Left renal pelvis (tissue), 4 donors: ENCODE data around the gene UNC93B1. TPM values are rescaled to one million over a fixed set of nuclear protein-coding genes. Genes with fewer than 3 reads are reported as not detected.

Experiments used
- DNase-seq, 4 donors: peaks; one replicate each; pipeline ENCODE4 v3.0.0-alpha.2; 2013; ENCODE audit warnings: low read depth in 4 of 4, low spot score in 3 of 4
- polyA plus RNA-seq, 4 donors: library from polyadenylated mRNA; unstranded; fragments of 120-200 nt; gene quantifications; one replicate each; pipeline ENCODE4 v1.2.1, GENCODE V29; 2013; ENCODE audit not compliant: insufficient read length in 4 of 4

The UNC93B1 gene, protein sequence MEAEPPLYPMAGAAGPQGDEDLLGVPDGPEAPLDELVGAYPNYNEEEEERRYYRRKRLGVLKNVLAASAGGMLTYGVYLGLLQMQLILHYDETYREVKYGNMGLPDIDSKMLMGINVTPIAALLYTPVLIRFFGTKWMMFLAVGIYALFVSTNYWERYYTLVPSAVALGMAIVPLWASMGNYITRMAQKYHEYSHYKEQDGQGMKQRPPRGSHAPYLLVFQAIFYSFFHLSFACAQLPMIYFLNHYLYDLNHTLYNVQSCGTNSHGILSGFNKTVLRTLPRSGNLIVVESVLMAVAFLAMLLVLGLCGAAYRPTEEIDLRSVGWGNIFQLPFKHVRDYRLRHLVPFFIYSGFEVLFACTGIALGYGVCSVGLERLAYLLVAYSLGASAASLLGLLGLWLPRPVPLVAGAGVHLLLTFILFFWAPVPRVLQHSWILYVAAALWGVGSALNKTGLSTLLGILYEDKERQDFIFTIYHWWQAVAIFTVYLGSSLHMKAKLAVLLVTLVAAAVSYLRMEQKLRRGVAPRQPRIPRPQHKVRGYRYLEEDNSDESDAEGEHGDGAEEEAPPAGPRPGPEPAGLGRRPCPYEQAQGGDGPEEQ
- polyA plus RNA-seq: 10 to 100 TPM in 2 of 4 donors, 1 to 10 TPM in 2; 7.9 to 15.2 (median 9.9) TPM

DNA sequence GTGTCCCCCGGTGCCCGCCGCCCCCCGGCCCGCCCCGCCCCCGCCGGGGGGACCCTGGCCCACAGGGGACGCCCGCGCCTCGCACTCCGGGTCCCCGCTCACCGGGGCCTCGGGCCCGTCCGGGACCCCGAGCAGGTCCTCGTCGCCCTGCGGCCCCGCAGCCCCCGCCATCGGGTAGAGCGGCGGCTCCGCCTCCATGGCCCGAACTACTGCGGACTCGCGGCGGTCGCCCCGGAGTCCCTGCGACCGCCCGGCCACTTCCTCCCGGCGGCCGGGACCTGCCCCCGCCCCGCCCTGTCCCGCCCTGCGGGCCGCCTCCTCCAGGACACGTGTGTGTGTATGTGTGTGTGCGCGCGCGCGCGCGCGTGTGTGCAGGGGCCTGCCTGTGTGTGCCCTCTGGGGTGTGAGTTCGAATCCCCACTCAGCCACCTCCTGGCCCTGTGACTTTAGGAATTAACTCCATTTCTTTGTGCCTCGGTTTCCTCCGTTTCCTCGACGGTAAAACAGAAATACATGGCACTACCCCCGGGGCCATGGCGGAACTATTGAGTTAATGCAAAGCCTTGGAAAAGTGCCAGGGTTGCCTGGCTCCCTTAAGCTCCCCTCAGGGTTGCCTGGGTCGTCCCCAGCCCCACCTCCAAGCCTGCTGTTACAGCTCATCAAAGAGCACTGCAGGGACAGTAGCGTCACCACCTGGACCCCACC lies at the start of gene UNC93B1:
UNC93B1 (minus strand) TSS at position 252 of the 705 bp plus-strand sequence; CDS start at position 198, 54 bp downstream.
- DNase-seq: peak in 2 of 4 donors; percentile 50

DNA sequence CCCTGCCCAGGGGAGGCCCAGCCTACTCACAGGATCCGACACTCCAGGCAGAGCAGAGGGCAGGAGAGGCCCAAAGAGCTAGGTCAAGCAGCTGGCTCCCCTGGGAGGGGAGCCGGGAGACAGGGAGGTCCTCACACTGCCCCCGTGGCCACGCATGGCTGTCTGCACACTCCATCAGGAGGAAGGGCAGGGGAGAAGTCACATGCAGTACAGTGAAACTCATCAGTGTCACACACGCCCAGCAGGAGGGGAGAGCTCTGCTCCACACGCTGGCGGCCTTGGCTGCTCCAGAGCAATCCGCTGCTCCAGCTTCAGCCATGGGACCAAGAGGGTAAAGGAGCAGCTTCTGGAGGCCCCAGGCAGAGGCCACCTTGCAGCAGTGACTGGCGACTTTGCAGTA lies 49.2 kb upstream of the UNC93B1 start:
- DNase-seq: no peak

DNA sequence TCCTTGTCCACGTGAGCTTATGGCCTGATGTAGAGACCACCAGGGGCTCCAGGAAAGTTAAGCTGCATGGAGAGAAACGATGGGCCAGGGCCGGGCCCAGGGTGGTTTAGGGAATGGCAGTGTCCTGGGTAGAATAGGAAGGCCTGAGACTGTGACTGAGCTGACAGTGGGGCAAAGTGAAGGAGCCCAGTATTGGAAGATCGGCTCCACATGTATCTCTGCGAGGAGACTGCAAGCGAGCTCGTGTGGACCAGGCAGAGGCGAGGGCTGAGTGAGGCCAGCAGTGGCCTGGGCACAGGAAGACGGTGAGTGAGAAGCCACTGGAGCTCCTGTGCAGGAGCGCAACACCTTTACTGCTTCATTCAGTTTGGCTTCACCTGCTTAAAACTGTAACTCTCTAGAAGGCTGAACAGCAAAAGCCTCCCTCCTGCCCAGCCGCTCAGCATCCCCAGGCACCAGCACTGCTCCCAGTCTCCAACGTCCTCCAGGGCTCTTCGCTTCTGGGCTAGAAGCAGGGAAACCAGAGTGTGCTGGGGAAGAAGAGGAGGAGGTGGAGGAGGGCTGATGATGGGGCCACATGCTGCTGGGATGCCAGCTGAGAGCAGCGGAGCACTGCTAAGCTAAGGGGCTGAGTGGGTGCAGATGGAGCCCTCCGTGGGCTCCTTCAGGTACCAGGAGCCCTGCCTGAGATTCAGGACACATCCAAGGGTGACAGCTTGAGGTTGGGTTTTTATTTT lies 48.4 kb upstream of the UNC93B1 start:
- no peak for DNase-seq

DNA sequence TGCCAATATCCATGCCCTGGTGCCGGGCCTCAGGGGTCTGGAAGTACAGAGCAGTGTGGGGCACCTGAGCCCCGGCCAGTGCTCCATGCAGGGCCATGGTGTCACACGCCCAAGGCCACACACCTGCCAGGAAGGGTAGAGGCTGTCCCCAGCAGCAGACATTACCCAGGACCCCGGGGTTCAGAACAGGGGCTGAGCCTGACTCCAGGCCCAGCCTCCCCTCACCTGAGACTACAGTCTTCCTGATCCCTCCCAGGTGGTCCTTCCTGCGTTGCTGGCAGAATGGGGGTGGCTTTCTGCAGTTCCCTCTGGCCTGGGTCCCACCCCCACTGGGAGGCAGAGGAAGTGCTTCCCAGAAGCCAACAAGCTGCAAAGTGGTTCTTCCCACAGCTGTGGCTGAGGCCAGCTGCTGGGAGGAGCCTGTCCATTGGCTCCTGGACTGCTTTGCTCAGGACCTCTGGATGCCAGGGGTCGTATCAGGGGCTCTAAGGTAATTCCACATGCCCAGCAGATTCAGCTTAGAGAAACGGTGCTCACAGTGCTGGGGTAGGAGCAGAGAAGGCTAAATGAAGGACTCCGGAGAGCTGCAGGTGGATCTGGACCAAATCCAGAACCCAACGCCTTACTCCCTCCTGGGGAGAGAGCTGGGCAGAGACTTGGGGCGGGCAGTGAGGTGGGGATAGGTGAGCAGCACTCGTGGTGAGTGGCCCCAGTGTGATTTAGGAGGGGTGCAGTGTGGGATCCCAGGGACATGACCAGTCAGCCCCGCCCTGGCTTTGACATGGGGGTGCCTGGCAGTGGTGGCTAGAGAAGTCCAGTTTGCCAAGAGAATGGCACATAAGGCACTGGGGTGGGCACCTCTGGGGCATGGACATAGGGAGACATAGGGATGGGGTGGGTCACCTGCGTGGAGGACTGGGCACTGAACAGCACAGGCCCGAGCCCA lies 47.6 kb upstream of the UNC93B1 start:
- DNase-seq: no peak

DNA sequence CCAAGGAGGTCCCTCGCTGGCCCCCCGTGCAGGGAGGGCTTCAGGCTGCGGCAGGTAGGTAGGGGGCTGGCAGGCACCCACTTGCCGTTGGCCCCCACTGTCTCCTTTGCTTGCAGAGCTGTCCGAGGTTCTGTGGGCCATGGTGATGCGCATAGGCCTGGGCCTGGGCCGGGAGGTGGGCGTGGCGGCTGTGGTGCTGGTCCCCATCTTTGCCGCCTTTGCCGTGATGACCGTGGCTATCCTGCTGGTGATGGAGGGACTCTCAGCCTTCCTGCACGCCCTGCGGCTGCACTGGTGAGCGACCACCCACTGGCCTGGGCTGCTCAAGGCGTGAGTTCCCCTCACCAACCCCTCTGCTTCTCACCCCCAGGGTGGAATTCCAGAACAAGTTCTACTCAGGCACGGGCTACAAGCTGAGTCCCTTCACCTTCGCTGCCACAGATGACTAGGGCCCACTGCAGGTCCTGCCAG lies 46.5 kb upstream of the UNC93B1 start:
- no peak for DNase-seq

DNA sequence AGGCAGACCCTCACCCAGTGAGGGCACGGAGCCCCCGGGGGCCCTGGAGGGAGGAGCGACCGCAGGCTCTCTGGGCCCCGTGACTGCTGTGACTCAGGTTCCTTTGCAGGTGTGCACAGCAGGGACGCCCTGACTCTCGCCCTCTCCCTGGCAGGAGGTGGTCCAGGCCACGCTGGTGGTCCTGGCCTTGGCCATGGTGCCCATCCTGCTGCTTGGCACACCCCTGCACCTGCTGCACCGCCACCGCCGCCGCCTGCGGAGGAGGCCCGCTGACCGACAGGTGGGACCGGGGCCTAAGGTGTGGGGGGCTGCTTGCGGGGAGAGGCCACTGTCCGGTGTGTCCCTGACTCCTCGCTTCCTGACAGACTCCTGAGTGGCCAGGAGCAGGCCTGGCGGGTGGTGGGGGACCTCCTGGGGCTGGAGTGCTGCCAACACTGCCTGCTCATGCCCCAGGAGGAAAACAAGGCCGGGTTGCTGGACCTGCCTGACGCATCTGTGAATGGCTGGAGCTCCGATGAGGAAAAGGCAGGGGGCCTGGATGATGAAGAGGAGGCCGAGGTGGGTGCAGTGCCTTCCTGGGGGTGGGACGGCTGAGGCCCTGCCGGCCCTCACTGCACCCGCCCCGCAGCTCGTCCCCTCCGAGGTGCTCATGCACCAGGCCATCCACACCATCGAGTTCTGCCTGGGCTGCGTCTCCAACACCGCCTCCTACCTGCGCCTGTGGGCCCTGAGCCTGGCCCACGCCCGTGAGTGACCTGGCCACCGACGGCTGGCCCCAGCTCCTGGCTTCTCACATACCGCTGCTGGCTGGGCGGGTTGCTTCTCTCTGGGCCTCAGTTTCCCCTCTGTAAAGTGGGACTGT lies 45.8 kb upstream of the UNC93B1 start:
- no peak for DNase-seq

DNA sequence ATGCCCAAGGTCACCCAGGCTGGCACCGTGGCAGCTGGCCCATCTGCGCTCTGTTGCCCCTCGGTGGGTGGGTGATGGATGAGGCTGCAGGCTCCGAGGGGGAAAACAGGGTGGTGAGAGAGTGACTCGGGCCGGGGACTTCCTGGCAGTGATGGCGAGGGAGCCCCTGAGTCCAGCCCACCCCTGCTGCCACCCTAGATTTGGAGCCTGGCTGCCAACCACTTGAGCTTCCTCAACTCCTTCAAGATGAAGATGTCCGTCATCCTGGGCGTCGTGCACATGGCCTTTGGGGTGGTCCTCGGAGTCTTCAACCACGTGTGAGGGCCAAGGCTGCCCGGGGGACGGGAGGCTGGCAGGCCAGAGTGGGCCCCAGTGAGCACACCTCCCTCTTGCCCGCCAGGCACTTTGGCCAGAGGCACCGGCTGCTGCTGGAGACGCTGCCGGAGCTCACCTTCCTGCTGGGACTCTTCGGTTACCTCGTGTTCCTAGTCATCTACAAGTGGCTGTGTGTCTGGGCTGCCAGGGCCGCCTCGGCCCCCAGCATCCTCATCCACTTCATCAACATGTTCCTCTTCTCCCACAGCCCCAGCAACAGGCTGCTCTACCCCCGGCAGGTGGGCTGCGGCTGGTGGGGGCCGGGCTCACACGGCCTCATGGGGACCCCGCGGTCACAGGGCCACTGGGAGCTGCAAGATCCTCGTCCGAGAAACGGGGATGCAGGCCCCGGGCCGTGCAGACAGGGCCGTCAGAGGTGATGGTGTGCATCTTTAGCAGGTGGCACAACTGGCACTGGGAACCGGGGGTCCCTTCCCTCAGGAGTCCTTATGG lies 45.0 kb upstream of the UNC93B1 start:
- no peak for DNase-seq

DNA sequence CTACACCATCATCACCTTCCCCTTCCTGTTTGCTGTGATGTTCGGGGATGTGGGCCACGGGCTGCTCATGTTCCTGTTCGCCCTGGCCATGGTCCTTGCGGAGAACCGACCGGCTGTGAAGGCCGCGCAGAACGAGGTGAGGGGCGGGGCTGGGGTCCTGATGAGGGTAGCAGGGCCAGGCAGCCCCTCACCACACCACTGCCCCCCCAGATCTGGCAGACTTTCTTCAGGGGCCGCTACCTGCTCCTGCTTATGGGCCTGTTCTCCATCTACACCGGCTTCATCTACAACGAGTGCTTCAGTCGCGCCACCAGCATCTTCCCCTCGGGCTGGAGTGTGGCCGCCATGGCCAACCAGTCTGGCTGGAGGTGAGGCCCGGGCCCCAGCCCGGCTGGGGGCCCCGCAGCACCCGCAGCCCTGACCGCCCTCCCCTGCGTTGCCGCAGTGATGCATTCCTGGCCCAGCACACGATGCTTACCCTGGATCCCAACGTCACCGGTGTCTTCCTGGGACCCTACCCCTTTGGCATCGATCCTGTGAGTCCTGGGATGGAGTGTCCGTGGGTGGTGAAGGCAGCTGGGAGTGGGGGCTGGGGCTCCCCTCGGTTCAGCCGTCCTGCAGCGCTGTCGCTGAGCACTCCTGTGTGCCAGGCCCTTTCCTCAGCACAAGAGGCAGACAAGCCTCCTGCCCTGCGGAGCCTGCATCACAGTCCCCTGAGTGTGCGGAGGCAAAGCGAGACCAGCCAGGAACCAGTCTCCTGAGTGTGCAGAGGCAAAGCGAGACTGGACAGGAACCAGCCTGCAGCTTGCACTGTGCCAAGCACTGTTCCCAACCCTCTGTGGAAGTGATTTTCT lies 43.8 kb upstream of the UNC93B1 start:
- DNase-seq: no peak

DNA sequence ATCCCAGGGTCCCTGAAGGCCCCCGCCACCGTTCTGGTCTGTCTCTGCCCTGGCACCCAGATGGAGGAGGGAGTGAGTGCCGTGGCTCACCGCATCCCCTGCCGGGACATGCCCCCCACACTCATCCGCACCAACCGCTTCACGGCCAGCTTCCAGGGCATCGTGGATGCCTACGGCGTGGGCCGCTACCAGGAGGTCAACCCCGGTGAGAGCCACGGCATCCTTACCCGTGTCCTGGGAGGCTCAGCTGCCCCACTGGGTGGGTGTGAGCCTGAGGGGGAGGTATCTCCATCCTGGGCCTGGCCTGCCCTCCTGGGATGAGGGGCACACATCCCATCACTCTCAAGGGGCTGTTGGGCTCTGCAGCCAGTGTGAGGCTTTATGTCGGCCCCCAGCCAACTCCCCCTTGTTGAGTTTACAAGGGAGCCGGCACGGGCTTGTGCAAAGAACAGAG lies 41.0 kb upstream of the UNC93B1 start:
- DNase-seq: no peak

DNA sequence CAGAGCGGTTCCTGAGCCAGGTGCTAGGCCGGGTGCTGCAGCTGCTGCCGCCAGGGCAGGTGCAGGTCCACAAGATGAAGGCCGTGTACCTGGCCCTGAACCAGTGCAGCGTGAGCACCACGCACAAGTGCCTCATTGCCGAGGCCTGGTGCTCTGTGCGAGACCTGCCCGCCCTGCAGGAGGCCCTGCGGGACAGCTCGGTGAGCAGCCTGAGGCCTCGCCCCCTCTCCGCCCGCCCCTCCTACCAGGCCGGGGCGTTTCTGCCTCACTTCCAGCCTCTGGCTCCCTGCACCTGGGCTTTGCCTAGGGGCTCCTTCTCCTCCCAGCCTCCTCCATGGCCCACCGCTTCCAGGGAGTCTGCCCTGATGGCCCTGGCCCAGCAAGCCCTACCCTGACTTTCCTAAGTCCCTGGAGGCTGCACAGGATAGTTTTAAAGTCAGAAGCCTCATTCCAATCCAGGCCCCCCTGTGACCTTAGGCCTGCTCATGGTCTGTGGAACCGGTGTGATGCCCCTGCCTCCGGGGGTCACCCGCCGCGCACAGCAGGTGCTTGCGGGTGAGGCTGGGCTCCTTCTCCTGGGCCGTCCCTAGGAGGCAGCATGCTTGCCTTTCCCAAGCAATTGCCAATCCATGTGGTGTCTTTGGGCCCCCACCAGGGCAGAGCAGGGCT lies 40.4 kb upstream of the UNC93B1 start:
- no peak for DNase-seq

DNA sequence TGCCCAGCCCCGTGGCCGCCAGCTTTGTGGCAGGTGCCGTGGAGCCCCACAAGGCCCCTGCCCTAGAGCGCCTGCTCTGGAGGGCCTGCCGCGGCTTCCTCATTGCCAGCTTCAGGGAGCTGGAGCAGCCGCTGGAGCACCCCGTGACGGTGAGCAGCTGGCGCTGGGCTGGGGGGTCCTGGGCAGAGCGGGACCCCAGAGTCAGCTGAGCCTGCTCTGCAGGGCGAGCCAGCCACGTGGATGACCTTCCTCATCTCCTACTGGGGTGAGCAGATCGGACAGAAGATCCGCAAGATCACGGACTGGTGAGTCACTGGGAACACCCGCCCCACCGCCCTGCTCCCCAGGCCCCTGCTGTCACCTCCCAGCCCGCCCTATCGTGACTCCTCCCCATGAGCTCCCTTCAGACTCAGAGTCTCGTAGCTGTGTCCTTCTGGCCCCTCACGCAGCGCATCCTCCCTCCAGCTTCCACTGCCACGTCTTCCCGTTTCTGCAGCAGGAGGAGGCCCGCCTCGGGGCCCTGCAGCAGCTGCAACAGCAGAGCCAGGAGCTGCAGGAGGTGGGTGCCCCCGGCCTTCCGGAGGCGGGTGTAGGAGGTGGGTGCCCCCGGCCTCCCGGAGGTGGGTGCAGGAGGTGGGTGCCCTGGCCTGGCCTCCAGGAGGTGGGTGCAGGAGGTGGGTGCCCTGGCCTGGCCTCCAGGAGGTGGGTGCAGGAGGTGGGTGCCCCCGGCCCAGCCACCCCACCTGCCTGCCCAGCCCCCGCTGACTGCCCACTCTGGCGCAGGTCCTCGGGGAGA lies 39.6 kb upstream of the UNC93B1 start:
- no peak for DNase-seq

DNA sequence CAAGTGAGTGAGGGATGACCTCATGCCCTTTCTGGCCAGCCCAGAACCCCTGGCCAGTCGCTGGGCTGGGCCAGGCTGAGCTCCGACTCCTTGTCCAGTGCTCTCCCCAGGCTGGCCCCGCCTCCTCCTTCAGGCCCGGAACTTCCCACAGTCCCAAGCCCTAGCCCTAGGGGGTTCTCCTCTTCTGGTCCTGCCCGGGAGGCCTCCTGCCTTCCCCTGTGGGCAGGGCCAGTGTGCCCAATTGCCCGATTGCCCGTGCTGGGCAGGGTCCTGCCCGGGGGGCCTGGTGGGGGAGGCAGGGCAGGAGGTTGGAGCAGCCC lies 39.1 kb upstream of the UNC93B1 start:
- no peak for DNase-seq

DNA sequence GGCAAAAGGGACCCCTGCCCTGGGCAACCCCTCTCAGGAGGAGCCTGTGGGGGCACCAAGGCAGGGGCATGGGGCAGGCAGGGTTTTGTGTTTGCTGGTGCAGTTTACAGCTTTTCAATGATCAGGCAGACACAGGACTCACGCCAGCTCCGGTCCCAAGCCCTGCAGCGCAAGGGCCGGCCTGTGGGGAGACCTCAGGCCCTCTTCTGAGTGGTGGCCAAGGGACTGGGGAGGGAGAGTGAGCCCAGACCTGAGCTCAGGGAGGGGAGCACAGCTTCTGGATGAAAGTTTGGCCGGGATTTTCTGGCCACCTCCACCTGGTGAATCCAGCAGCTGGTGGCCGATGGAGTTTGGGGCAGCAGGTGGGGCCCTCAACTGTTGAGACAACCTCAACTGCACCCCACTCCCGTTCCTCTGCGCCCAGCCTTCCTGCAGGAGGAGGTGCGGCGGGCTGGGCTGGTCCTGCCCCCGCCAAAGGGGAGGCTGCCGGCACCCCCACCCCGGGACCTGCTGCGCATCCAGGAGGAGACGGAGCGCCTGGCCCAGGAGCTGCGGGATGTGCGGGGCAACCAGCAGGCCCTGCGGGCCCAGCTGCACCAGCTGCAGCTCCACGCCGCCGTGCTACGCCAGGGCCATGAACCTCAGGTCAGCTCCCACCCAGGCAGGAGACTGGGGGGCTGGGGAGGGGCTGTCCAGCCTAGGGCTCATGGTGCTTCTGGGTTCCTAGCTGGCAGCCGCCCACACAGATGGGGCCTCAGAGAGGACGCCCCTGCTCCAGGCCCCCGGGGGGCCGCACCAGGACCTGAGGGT lies 38.5 kb upstream of the UNC93B1 start:
- DNase-seq: no peak

DNA sequence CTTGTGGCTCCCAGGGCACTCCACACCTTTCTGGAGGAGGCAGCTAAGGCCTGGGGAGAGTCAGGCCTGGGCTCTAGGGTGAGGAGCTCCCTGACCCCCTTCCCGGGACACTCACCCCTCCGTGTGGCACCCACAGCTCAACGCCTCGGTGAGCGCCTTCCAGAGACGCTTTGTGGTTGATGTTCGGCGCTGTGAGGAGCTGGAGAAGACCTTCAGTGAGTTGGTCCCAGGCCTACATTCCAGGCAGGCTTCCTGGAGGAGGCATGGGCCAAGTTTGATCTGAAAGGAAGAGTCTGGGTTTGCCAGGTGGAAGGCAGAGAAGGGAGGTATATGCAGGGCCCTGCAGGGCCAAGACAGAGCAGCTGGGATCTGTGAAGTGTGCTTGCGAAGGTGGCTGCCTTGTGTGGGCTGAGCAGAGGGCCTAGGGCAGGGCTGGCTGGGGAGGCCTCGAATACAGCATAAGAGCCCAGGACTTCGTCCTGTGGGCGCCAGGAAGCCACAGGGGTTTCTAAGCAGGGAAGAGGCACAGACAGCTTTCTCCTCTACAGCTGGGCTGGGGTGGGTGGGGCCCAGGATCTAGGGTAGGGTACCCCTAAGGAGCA lies 37.8 kb upstream of the UNC93B1 start:
- no peak for DNase-seq
